SK-N-SH (cell line): ENCODE data around the gene CCDC74A.
"Not testable (repeated sequence)": the region's sequence is repeated elsewhere in the genome, so short reads cannot be mapped to it uniquely, and the experiment has no call there.

Experiments
- CTCF ChIP-seq: fragments of 200-600 bp; sonication (generic); IDR thresholded peaks from 2 replicates; pipeline ENCODE4 v1.6.1; 2017; ENCODE audit warnings: antibody characterized with exemption, mild to moderate bottlenecking, moderate library complexity
- EP300 ChIP-seq, 2 experiments: IDR thresholded peaks; 2 replicates each; pipeline versions ENCODE4 v1.4.0 to v1.6.1; 2012; ENCODE audit warnings: borderline replicate concordance in 1 of 2, low read depth in 1 of 2, low read length in 1 of 2
- FOSL2 ChIP-seq: IDR thresholded peaks from 2 replicates; pipeline ENCODE4 v1.4.0; 2012; ENCODE audit warnings: low read depth, mild to moderate bottlenecking, moderate library complexity, borderline replicate concordance
- GABPA ChIP-seq: IDR thresholded peaks from 2 replicates; pipeline ENCODE4 v1.4.0; 2012; ENCODE audit warnings: low read depth, mild to moderate bottlenecking
- NFIC ChIP-seq: IDR thresholded peaks from 2 replicates; pipeline ENCODE4 v1.4.0; 2012; ENCODE audit warnings: borderline replicate concordance
- RCOR1 ChIP-seq: fragments of 150-350 bp; IDR thresholded peaks from 2 replicates; pipeline ENCODE4 v1.6.1; 2017; ENCODE audit warnings: antibody characterized with exemption, low read length
- RFX5 ChIP-seq: IDR thresholded peaks from 2 replicates; pipeline ENCODE4 v1.6.1; 2012; ENCODE audit warnings: mild to moderate bottlenecking, improper control_type of control experiment, low read length
- RXRA ChIP-seq: IDR thresholded peaks from 2 replicates; pipeline ENCODE4 v1.4.0; 2012; ENCODE audit warnings: low read depth, mild to moderate bottlenecking, borderline replicate concordance
- SMC3 ChIP-seq: IDR thresholded peaks from 2 replicates; pipeline ENCODE4 v1.6.1; 2012; ENCODE audit warnings: low read depth, low read length, improper control_type of control experiment
- TAF1 ChIP-seq: IDR thresholded peaks from 2 replicates; pipeline ENCODE4 v1.6.1; 2012; ENCODE audit warnings: low read depth, mild to moderate bottlenecking, low read length, moderate library complexity, borderline replicate concordance
- USF1 ChIP-seq: IDR thresholded peaks from 2 replicates; pipeline ENCODE4 v1.4.0; 2012; ENCODE audit warnings: low read depth, borderline replicate concordance
- YY1 ChIP-seq: IDR thresholded peaks from 2 replicates; pipeline ENCODE4 v1.4.0; 2012; ENCODE audit warnings: low read depth, mild to moderate bottlenecking
- TF ChIP-seq, protein P1 (sequence below): IDR thresholded peaks from 2 replicates; pipeline ENCODE4 v1.6.1; 2012; ENCODE audit warnings: mild to moderate bottlenecking, low read depth, low read length, moderate library complexity

DNA sequence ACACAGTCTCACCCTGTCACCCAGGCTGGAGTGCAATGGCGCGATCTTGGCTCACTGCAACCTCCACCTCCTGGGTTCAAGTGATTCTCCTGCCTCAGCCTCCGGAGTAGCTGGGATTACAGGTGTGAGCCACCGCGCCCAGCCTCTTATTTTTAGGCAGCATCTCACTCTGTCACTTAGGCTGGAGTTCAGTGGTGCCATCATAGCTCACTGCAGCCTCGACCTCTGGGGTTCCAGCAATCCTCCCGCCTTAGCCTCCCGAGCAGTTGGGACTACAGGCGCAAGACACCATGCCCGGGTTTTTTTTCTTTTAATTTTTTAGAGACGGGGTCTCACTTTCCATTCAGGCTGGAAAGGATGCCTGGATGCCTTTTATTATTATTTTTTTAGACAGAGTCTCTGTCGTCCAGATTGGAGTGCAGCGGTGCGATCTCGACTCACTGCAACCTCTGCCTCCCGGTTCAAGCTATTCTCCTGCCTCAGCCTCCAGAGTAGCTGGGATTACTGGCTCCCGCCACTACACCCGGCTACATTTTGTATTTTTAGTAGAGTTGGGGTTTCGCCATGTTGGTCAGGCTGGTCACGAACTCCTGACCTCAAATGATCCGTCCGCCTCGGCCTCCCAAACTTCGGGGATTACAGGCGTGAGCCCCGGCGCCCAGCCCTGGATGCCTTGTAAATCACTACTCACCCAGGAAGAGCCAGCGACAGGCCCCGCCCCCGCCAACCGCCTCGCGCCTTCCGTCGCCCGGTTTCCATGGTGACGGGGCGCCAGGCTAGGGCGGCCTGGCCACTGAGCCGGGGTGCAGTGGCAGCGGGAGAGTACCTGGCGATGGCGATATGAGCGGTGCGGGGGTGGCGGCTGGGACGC is at the start of gene CCDC74A:
- TF ChIP-seq CTCF; YY1; EP300 (IDR thresholded peaks at IDR 0.05; ENCODE audit: borderline replicate concordance in 1 of 2, low read depth in 1 of 2, low read length in 1 of 2); TAF1; GABPA; USF1; FOSL2; NFIC; RCOR1; RXRA; SMC3; RFX5: not testable (repeated sequence)
- TF ChIP-seq, protein P1, sequence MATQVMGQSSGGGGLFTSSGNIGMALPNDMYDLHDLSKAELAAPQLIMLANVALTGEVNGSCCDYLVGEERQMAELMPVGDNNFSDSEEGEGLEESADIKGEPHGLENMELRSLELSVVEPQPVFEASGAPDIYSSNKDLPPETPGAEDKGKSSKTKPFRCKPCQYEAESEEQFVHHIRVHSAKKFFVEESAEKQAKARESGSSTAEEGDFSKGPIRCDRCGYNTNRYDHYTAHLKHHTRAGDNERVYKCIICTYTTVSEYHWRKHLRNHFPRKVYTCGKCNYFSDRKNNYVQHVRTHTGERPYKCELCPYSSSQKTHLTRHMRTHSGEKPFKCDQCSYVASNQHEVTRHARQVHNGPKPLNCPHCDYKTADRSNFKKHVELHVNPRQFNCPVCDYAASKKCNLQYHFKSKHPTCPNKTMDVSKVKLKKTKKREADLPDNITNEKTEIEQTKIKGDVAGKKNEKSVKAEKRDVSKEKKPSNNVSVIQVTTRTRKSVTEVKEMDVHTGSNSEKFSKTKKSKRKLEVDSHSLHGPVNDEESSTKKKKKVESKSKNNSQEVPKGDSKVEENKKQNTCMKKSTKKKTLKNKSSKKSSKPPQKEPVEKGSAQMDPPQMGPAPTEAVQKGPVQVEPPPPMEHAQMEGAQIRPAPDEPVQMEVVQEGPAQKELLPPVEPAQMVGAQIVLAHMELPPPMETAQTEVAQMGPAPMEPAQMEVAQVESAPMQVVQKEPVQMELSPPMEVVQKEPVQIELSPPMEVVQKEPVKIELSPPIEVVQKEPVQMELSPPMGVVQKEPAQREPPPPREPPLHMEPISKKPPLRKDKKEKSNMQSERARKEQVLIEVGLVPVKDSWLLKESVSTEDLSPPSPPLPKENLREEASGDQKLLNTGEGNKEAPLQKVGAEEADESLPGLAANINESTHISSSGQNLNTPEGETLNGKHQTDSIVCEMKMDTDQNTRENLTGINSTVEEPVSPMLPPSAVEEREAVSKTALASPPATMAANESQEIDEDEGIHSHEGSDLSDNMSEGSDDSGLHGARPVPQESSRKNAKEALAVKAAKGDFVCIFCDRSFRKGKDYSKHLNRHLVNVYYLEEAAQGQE: not testable (repeated sequence)
